HG03103 (cell line): ENCODE results near the gene F2RL1.
"Not testable (repeated sequence)": the region's sequence is repeated elsewhere in the genome, so short reads cannot be mapped to it uniquely, and the experiment has no call there.

Source experiments
- ATAC-seq: cut with Tn5 transposase; IDR thresholded peaks from one replicate; pipeline ENCODE4 v1.9.1; 2021; ENCODE audit warnings: low read depth; ENCODE audit not compliant: unreplicated experiment

F2RL1 gene

GRCh38 chr5:76805821-76806505, 12.9 kb upstream of the F2RL1 start:
- no peak for ATAC-seq

- ATAC-seq: no peak
These were observed 11.5 kb upstream of the F2RL1 start for GRCh38 chr5:76807296-76807695.

- ATAC-seq: no peak
These were observed 10.6 kb upstream of the F2RL1 start for GRCh38 chr5:76808141-76808691.

GRCh38 chr5:76809141-76809540, 9.7 kb upstream of the F2RL1 start:
- ATAC-seq: no peak

GRCh38 chr5:76810236-76810635, 8.6 kb upstream of the F2RL1 start:
- no peak for ATAC-seq

- ATAC-seq: no peak
These were observed 7.6 kb upstream of the F2RL1 start for GRCh38 chr5:76811214-76811613.

GRCh38 chr5:76812209-76812608, 6.6 kb upstream of the F2RL1 start:
- not testable (repeated sequence) for ATAC-seq

- no peak for ATAC-seq
These were observed 4.8 kb upstream of the F2RL1 start for GRCh38 chr5:76813982-76814562.

- no peak for ATAC-seq
These were observed 2.6 kb upstream of the F2RL1 start for GRCh38 chr5:76816110-76816831.

- ATAC-seq: no peak
These were observed 1.2 kb downstream of the F2RL1 start for GRCh38 chr5:76819851-76820525.

GRCh38 chr5:76820526-76820890, 1.7 kb downstream of the F2RL1 start:
- no peak for ATAC-seq

GRCh38 chr5:76821136-76821535, 2.3 kb downstream of the F2RL1 start:
- ATAC-seq: no peak

- not testable (repeated sequence) for ATAC-seq
These were observed 3.4 kb downstream of the F2RL1 start for GRCh38 chr5:76822105-76822731.

- not testable (repeated sequence) for ATAC-seq
These were observed 7.6 kb downstream of the F2RL1 start for GRCh38 chr5:76826416-76826815.

- no peak for ATAC-seq
These were observed 12.3 kb downstream of the F2RL1 start for GRCh38 chr5:76831110-76831452.

GRCh38 chr5:76836181-76836580, 17.4 kb downstream of the F2RL1 start:
- ATAC-seq: no peak

- no peak for ATAC-seq
These were observed 17.8 kb downstream of the F2RL1 start for GRCh38 chr5:76836585-76836984.

- no peak for ATAC-seq
These were observed 19.8 kb downstream of the F2RL1 start for GRCh38 chr5:76838481-76839261.

GRCh38 chr5:76841361-76841760, 22.5 kb downstream of the F2RL1 start:
- ATAC-seq: no peak

- no peak for ATAC-seq
These were observed 27.1 kb downstream of the F2RL1 start for GRCh38 chr5:76845890-76846289.
